Fibroblast of pulmonary artery (primary cell): ENCODE results near the gene IL2RA.
A peak's percentile ranks its signal among the peaks of the same experiment; 100 is the strongest.

Experiments used
- DNase-seq: peaks from one replicate; pipeline ENCODE4 v3.0.0-alpha.2; 2010; ENCODE audit warnings: low read depth
- H3K4me3 ChIP-seq: replicated peaks from 2 replicates; pipeline ENCODE4 v1.5.1; 2011; ENCODE audit warnings: low read depth, mild to moderate bottlenecking, control low read depth, low read length, moderate library complexity
- TF ChIP-seq, protein P1 (sequence below): IDR thresholded peaks from 2 replicates; pipeline ENCODE4 v1.5.1; 2011; ENCODE audit warnings: mild to moderate bottlenecking, control low read depth, low read length, inconsistent platforms; ENCODE audit errors: missing control alignments

The IL2RA gene

GRCh38 chr10:6050801-6051445 lies 11.2 kb downstream of the IL2RA start:
- peak overlapping the region; percentile 21 for H3K4me3 ChIP-seq
- TF ChIP-seq, protein P1, sequence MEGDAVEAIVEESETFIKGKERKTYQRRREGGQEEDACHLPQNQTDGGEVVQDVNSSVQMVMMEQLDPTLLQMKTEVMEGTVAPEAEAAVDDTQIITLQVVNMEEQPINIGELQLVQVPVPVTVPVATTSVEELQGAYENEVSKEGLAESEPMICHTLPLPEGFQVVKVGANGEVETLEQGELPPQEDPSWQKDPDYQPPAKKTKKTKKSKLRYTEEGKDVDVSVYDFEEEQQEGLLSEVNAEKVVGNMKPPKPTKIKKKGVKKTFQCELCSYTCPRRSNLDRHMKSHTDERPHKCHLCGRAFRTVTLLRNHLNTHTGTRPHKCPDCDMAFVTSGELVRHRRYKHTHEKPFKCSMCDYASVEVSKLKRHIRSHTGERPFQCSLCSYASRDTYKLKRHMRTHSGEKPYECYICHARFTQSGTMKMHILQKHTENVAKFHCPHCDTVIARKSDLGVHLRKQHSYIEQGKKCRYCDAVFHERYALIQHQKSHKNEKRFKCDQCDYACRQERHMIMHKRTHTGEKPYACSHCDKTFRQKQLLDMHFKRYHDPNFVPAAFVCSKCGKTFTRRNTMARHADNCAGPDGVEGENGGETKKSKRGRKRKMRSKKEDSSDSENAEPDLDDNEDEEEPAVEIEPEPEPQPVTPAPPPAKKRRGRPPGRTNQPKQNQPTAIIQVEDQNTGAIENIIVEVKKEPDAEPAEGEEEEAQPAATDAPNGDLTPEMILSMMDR, result peak; percentile 15
- DNase-seq, result peak; percentile 58

GRCh38 chr10:6049031-6049400 lies 13.2 kb downstream of the IL2RA start:
- TF ChIP-seq, protein P1, result no peak
- DNase-seq, result no peak
- H3K4me3 ChIP-seq, result no peak overlapping the region

DNA sequence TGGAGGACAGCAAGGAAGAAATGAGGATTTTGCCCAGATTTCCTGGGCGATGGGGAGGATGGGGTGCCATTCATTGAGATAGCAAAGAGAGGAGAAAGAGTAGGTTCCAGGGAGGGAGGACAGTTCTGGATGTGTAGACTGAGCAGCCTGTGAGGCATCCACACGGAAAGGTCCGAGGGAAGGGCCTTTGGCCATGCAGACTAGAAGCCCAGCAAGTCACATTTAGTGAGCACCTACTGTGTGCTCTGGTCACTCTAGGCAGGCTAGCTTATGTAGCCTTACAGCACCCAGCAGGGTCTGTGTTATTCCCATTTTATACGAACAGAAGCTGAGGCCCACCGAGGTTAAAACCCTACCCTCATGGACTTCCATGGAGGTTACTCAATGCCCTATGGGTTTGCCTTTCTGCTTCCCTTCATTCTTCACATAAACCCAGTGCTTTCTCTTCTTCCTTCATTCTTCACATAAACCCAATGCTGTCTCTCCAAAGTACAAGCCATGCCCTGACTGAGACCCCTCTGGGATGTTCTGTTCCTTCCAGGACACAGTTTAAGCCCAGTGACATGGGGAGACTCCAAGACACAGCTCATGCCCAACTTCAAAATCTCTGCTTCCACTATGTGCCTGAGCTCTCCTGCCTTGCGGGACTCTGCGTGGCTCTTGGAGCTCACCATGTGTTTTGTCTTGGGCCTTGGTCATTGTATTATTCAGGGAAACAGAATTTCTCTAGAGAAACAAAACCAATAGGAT lies 13.7 kb downstream of the IL2RA start:
- DNase-seq, result no peak
- TF ChIP-seq, protein P1, result no peak
- H3K4me3 ChIP-seq, result no peak overlapping the region

DNA sequence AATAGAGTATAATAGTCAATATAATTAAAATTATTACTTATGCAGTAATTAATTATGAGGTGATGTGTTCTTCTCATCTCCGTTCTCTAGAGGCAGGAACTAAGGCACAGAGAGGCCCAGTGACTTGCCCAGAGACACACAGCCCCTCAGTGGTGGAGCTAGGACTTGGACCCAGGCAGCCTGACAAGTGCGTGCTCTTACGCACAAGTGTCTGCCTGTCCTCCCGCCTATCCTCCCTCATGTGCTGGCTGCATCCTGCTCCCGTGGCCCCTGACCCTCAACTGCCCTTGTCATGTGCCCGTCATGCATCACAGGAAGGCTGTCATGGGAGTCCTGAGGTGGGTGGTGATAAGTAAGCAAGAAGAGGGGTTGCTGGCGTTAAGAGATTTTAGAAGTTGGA lies 14.3 kb downstream of the IL2RA start:
- H3K4me3 ChIP-seq, result no peak overlapping the region
- TF ChIP-seq, protein P1, result no peak
- DNase-seq, result no peak

- H3K4me3 ChIP-seq, result no peak overlapping the region
- TF ChIP-seq, protein P1, result no peak
- DNase-seq, result no peak
Measured at GRCh38 chr10:6046773-6047611, 15.2 kb downstream of the IL2RA start.

- no peak for DNase-seq
- no peak overlapping the region for H3K4me3 ChIP-seq
- TF ChIP-seq, protein P1, result no peak
Measured at GRCh38 chr10:6045878-6046772, 16.0 kb downstream of the IL2RA start.
